Purkinje cell (primary cell): ENCODE data around the gene JAKMIP3. TPM values are rescaled to one million over a fixed set of nuclear protein-coding genes. Genes with fewer than 3 reads are reported as not detected.

Source experiments
- polyA plus RNA-seq: library from polyadenylated mRNA; unstranded; fragments of >200 nt; fragmentation: Nextera tagmentation; gene quantifications from 2 replicates; pipeline ENCODE4 v1.2.1, GENCODE V29; 2014

The JAKMIP3 gene
- polyA plus RNA-seq: 1.6 and 3.2 TPM in 2 replicates

DNA sequence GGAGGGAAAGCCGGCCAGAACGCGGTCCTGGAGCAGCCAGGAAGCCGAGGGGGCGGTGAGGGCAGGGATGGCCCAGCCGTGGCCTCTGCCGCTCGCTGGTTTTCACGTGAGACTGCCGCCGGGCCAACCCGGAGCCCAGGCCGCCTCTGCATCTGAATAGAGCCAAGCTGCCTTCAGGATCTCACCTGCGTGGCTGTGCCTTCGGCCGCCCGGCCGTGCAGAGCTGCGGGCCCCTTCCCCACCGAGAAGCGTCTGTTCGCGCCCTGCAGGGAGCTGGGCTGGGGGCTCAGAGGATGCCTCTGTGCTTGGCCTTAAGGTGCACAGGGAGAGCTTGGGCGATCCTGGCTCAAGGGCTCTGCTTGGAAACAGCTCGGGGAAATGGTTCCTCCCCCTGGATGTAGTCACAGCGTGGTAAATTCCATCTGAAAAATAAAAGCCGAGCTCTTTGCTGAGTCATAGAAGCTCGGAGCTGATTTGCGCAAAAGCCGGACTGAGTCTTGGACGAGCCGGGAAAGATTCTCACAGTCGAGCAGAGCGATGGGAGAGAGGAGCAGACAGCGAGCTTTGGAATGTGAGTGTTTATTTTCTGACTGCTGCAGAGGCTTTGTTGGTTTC is at the start of gene JAKMIP3:
Gene JAKMIP3 (plus strand): TSS at position 456 of the 615 bp plus-strand sequence. CDS start 38,863 bp downstream, outside the sequence.

Other genes starting within 250 kb of the JAKMIP3 start
- 12.7 and 21.7 TPM in 2 replicates for gene PPP2R2D, start 164.9 kb upstream of the JAKMIP3 start, polyA plus RNA-seq
- gene BNIP3, start 84.0 kb upstream of the JAKMIP3 start, polyA plus RNA-seq: 124 and 130 TPM in 2 replicates
- gene DPYSL4, start 121.0 kb downstream of the JAKMIP3 start, polyA plus RNA-seq: 2.8 and 3.8 TPM in 2 replicates
- 2.4 and 2.5 TPM in 2 replicates for gene STK32C, start 242.0 kb downstream of the JAKMIP3 start, polyA plus RNA-seq